ENCODE data around the gene NFAM1. TPM values are rescaled to one million over a fixed set of nuclear protein-coding genes. Genes with fewer than 3 reads are reported as not detected.

NFAM1 gene
- total RNA-seq, 1 donor = under 0.01 TPM

DNA sequence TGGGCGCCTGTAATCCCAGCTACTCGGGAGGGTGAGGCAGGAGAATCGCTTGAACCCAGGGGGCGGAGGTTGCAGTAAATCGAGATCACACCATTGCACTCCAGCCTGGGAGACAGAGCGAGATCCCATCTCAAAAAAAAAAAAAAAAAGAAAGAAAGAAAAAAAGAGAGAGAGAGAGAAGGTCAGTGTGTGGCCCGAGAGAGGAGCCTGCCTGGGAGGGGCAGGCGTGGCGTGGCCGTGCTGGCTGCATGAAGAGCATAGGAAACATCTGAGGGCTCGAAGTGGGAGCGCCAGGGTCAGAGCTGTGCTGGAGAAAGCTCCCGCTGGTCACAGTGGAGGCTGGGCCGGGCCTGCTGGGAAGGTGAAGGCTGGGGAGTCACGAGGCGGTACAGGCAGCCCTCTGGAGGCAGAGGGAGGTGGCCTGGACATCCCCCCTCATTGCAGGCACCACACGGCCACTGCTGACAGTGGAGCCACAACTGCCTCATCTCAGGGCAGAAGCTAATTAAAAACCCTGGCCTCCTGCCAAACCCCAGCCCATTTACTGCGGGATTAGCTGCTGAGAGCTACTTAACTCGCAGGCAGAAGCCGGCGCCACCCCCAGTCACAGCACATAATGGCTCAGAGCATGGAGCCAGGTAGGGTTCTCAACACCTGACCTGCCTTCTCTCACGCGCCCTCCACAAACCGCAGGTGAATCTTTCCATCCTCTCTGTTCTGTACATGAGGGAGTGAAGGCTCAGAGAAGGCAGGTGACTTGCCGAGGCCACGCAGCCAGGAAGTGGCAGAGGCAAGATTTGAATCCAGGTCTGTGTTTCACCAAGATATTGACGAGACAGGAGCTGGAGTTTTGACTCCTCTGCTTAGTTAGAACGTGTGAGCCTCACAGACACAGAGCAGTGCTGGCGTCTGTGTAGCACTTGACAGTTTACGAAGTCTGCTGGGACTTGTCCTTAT lies 32.6 kb downstream of the NFAM1 start:
- TF ChIP-seq, protein P1, sequence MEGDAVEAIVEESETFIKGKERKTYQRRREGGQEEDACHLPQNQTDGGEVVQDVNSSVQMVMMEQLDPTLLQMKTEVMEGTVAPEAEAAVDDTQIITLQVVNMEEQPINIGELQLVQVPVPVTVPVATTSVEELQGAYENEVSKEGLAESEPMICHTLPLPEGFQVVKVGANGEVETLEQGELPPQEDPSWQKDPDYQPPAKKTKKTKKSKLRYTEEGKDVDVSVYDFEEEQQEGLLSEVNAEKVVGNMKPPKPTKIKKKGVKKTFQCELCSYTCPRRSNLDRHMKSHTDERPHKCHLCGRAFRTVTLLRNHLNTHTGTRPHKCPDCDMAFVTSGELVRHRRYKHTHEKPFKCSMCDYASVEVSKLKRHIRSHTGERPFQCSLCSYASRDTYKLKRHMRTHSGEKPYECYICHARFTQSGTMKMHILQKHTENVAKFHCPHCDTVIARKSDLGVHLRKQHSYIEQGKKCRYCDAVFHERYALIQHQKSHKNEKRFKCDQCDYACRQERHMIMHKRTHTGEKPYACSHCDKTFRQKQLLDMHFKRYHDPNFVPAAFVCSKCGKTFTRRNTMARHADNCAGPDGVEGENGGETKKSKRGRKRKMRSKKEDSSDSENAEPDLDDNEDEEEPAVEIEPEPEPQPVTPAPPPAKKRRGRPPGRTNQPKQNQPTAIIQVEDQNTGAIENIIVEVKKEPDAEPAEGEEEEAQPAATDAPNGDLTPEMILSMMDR (IDR thresholded peaks at IDR 0.05; ENCODE audit: extremely low read depth, low read depth, low read length) = no peak
- Histone ChIP-seq H3K27ac (ENCODE audit: low read depth, low read length) (no peak overlapping the region), H3K27me3 (ENCODE audit: insufficient read depth, low read length) (no peaks in the 10 kb centered on the region), H3K4me1 (ENCODE audit: insufficient read depth, low read length) (no peaks in the 10 kb centered on the region), H3K4me2 (ENCODE audit: insufficient read depth, low read length) (no peak overlapping the region), H2AFZ (ENCODE audit: low read length) (no peak overlapping the region), H3K36me3 (ENCODE audit: insufficient read depth, low read length) (no peaks in the 10 kb centered on the region), H3K79me2 (ENCODE audit: insufficient read depth, low read length) (no peaks in the 10 kb centered on the region), H4K20me1 (ENCODE audit: insufficient read depth, low read length) (no peaks in the 10 kb centered on the region), H3K9me3 (ENCODE audit: low read depth, low read length) (no peaks in the 10 kb centered on the region), H3K4me3 (ENCODE audit: insufficient read depth, low read length) (no peak overlapping the region)
- no peak for DNase-seq (ENCODE audit: insufficient read length, low spot score, missing footprints)

- no peak overlapping the region for H3K27ac ChIP-seq (ENCODE audit: low read depth, low read length)
- H4K20me1 ChIP-seq (ENCODE audit: insufficient read depth, low read length) = no peaks in the 10 kb centered on the region
- no peaks in the 10 kb centered on the region for H3K9me3 ChIP-seq (ENCODE audit: low read depth, low read length)
- H3K4me3 ChIP-seq (ENCODE audit: insufficient read depth, low read length) = no peak overlapping the region
- no peaks in the 10 kb centered on the region for H3K36me3 ChIP-seq (ENCODE audit: insufficient read depth, low read length)
- H3K4me2 ChIP-seq (ENCODE audit: insufficient read depth, low read length) = no peak overlapping the region
- TF ChIP-seq, protein P1 (IDR thresholded peaks at IDR 0.05; ENCODE audit: extremely low read depth, low read depth, low read length) = no peak
- no peaks in the 10 kb centered on the region for H3K27me3 ChIP-seq (ENCODE audit: insufficient read depth, low read length)
- no peak overlapping the region for H2AFZ ChIP-seq (ENCODE audit: low read length)
- no peaks in the 10 kb centered on the region for H3K4me1 ChIP-seq (ENCODE audit: insufficient read depth, low read length)
- DNase-seq (ENCODE audit: insufficient read length, low spot score, missing footprints) = no peak
- no peaks in the 10 kb centered on the region for H3K79me2 ChIP-seq (ENCODE audit: insufficient read depth, low read length)
Observed at GRCh38 chr22:42397332-42398249, 34.6 kb downstream of the NFAM1 start.

DNA sequence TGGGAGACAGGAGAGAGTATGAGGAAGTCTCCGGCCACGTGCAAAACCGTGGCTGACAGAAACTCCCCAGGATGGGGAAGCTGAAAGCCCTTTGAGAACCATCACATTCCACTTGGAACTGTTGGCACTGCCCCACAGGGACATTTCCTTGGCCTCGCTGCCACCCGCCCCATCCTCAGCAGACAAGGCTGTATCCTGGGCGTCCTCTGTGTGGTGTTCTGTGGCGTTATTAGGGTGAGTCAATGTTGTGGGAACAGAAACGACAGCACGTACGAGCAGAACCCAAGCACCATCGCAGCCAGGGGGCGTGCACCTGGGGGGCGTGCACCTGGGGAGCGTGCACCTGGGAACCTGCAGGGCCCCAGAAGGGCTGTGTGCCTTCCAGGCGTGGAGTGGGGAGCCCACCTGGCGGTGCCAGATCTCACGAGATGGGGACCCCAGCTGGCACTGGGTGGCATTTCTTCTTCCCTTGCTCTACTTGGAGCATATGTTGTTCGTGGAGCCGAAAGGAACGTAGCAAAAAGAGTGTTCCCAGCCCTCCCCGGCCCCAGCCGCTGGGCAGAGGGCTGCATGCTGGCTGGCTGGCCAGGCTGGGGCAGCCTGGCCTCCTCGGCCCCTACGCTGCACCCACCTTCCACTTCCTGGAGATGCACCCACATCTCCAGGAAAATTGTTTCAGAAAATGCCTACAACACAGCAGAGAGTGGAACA lies 35.4 kb downstream of the NFAM1 start:
- TF ChIP-seq, protein P1 (IDR thresholded peaks at IDR 0.05; ENCODE audit: extremely low read depth, low read depth, low read length) = no peak
- no peak overlapping the region for H2AFZ ChIP-seq (ENCODE audit: low read length)
- no peaks in the 10 kb centered on the region for H3K79me2 ChIP-seq (ENCODE audit: insufficient read depth, low read length)
- no peak overlapping the region for H3K27ac ChIP-seq (ENCODE audit: low read depth, low read length)
- no peak overlapping the region for H3K4me2 ChIP-seq (ENCODE audit: insufficient read depth, low read length)
- H3K4me1 ChIP-seq (ENCODE audit: insufficient read depth, low read length) = no peaks in the 10 kb centered on the region
- H3K27me3 ChIP-seq (ENCODE audit: insufficient read depth, low read length) = no peaks in the 10 kb centered on the region
- H4K20me1 ChIP-seq (ENCODE audit: insufficient read depth, low read length) = no peaks in the 10 kb centered on the region
- H3K36me3 ChIP-seq (ENCODE audit: insufficient read depth, low read length) = no peaks in the 10 kb centered on the region
- no peak overlapping the region for H3K4me3 ChIP-seq (ENCODE audit: insufficient read depth, low read length)
- no peaks in the 10 kb centered on the region for H3K9me3 ChIP-seq (ENCODE audit: low read depth, low read length)
- no peak for DNase-seq (ENCODE audit: insufficient read length, low spot score, missing footprints)
